ENCODE data around the gene GGA3. TPM values are rescaled to one million over a fixed set of nuclear protein-coding genes. Genes with fewer than 3 reads are reported as not detected.

Gene GGA3
- total and polyA plus RNA-seq, 12 donors = 8.0 to 51.5 (median 23.7) TPM

- peaks cover 0 to 96% of the 10 kb centered on the region in 2 donors for H3K36me3 ChIP-seq (replicated peaks in 1 of 2)
Measured at GRCh38 chr17:75241502-75241901, 19.9 kb downstream of the GGA3 start.

DNA sequence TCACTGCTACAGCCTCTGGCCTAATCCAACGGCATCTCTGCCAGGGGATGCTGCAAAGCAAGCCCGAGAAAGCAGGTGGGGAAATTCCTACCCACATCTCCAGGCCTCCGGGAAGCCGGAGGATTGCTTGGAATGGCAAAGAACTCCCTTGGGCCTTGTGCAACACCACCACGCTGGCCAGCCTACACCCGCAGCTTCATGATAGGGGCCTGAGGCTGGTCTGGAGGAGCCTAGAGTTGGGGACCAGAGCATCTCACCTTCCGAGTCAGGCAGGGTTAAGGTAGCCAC, 20.3 kb downstream of the GGA3 start:
- no peak overlapping the region for H3K4me3 ChIP-seq
- TF ChIP-seq, protein P1, sequence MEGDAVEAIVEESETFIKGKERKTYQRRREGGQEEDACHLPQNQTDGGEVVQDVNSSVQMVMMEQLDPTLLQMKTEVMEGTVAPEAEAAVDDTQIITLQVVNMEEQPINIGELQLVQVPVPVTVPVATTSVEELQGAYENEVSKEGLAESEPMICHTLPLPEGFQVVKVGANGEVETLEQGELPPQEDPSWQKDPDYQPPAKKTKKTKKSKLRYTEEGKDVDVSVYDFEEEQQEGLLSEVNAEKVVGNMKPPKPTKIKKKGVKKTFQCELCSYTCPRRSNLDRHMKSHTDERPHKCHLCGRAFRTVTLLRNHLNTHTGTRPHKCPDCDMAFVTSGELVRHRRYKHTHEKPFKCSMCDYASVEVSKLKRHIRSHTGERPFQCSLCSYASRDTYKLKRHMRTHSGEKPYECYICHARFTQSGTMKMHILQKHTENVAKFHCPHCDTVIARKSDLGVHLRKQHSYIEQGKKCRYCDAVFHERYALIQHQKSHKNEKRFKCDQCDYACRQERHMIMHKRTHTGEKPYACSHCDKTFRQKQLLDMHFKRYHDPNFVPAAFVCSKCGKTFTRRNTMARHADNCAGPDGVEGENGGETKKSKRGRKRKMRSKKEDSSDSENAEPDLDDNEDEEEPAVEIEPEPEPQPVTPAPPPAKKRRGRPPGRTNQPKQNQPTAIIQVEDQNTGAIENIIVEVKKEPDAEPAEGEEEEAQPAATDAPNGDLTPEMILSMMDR (IDR thresholded peaks at IDR 0.05) = no peak
- no peak for TF ChIP-seq POLR2A (IDR thresholded peaks at IDR 0.05)
- WGBS, 4 donors = 78 to 92% (median 90%) methylated on average over 1 to 7 of the region's 7 CpGs
- DNase-seq = no peak
- no peaks in the 10 kb centered on the region for H3K27me3 ChIP-seq
- H3K4me1 ChIP-seq (replicated peaks in 1 of 2) = no peaks in the 10 kb centered on the region
- H3K9me3 ChIP-seq (replicated peaks in 1 of 3) = no peaks in the 10 kb centered on the region
- peak overlapping the region in 2 of 5 donors; percentile 59 to 67 for H3K27ac ChIP-seq
- intact Hi-C loops (cut with DNase I) = no loop called here
- H3K36me3 ChIP-seq (replicated peaks in 1 of 2) = peaks cover 0 to 98% of the 10 kb centered on the region in 2 donors

More at GRCh38 chr17:75241502-75241901, 19.9 kb downstream of the GGA3 start:
- 92 to 98% (median 95%) methylated on average over 7 to 9 of the region's 9 CpGs for WGBS, 4 donors
- Histone ChIP-seq H3K27me3 (no peaks in the 10 kb centered on the region), H3K27ac (peak overlapping the region in 2 of 5 donors; percentile 54 to 67), H3K4me1 (replicated peaks in 1 of 2) (no peaks in the 10 kb centered on the region), H3K9me3 (replicated peaks in 1 of 3) (no peaks in the 10 kb centered on the region), H3K4me3 (no peak overlapping the region)
- DNase-seq = no peak
- TF ChIP-seq, protein P1 (IDR thresholded peaks at IDR 0.05) = no peak
- no peak for TF ChIP-seq POLR2A (IDR thresholded peaks at IDR 0.05)
- intact Hi-C loops (cut with DNase I) = no loop called here

DNA sequence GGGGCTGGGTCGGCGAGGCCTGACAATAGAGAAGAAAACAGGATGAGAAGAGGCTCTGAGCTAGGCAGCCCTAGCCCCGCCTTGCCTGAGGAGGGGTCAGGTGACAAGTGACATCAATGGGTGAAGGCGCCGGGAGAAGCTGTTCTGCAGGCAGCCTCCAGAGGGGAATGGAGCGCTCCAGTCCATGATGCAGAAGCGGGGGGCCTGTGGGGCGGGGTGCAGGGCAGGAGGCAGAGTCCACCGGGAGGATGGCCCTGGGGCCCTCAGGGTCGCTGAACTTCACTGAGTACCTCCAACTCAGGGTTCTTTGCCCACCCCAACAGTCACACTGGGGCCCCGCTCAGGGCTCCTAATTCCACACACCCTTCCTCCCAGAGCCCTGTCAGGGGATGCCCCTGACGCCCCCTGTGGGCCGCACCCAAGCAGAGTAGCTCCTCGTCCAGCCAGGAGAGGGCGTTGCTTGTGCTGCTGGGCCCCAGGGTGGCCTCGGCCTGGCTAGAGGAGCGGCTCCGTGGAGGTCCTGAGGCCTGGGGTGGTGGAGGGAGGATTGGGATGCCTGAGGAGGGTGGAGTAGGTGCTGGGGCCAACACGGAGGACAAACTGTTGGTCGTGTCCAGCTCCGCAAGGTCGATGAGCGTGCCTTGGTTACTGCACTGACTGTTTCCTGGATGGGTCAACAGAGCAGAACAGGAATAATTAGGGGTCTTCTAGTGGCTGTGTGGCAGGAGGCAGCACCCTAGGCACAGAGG, 20.8 kb downstream of the GGA3 start:
- DNase-seq = peak in 5 of 7 donors; percentile 26 to 81 (median 36)
- no peak overlapping the region for H3K4me3 ChIP-seq
- peaks cover 0 to 96% of the 10 kb centered on the region in 2 donors for H3K36me3 ChIP-seq (replicated peaks in 1 of 2)
- no peaks in the 10 kb centered on the region for H3K4me1 ChIP-seq (replicated peaks in 1 of 2)
- no peaks in the 10 kb centered on the region for H3K27me3 ChIP-seq
- 63 to 72% (median 64%) methylated on average over 11 to 23 of the region's 23 CpGs for WGBS, 4 donors
- TF ChIP-seq POLR2A (IDR thresholded peaks at IDR 0.05) = no peak
- TF ChIP-seq, protein P1 (IDR thresholded peaks at IDR 0.05) = peak in 4 of 6 experiments; percentile 18 to 49 (median 42)
- intact Hi-C loops (cut with DNase I) = no loop called here
- no peaks in the 10 kb centered on the region for H3K9me3 ChIP-seq (replicated peaks in 1 of 3)
- H3K27ac ChIP-seq = peak overlapping the region in 2 of 5 donors; percentile 59 to 67

DNA sequence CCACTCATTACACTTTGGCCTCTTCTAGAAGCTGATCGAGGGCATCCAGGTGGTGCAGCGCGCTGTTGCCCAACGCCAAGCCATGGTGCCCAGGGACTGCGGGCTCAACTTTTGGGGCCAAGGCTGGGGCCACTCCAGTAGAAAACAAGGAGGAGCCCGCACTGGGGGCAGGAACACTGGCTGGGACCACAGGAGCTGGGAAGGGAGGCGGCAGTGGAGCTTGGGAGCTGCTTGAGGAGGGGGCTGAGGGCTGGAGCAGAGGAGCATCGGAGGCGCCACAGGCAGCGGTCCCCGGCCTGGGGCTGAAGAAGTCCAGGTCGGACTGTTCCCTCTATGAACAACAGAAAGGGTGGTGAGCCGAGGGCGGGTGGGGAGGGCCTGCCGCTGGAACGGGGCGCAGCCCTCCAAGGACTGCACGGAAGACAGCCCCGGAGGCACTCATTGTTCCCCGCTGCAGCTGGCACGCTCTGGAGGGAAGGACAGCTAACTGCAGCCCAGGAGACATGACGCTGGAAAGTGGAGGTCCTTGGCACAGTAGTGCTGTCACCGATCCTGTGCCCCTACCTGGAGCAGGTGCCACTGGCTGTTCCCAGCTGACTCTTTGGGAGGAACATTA, 21.5 kb downstream of the GGA3 start:
- TF ChIP-seq POLR2A (IDR thresholded peaks at IDR 0.05) = no peak
- TF ChIP-seq, protein P1 (IDR thresholded peaks at IDR 0.05) = no peak
- Histone ChIP-seq H3K27ac (peak overlapping the region in 2 of 5 donors; percentile 59 to 67), H3K4me3 (no peak overlapping the region), H3K4me1 (replicated peaks in 1 of 2) (no peaks in the 10 kb centered on the region), H3K36me3 (replicated peaks in 1 of 2) (peaks cover 0 to 96% of the 10 kb centered on the region in 2 donors), H3K9me3 (replicated peaks in 1 of 3) (no peaks in the 10 kb centered on the region), H3K27me3 (no peaks in the 10 kb centered on the region)
- no peak for DNase-seq
- intact Hi-C loops (cut with DNase I) = no loop called here
- WGBS, 4 donors = 85 to 90% (median 89%) methylated on average over 22 to 23 of the region's 23 CpGs
